Gastrocnemius medialis (tissue), 4 donors: ENCODE measurements around the gene SIRPA.

Experiments
- POLR2A ChIP-seq, 2 donors: fragments of 450-650 bp; IDR thresholded peaks; one replicate each; pipeline ENCODE4 v1.6.1; 2017; ENCODE audit warnings: antibody characterized with exemption in 2 of 2, mild to moderate bottlenecking in 2 of 2, moderate library complexity in 2 of 2
- TF ChIP-seq, protein P1 (sequence below), 5 experiments: fragments of 450-650 bp in 3 of 5; fragments of 200-600 bp in 2 of 5; sonication (generic) in 2 of 5; IDR thresholded peaks in 4 of 5; conservative IDR thresholded peaks in 1 of 5; 1 replicate in 4 of 5; 2 replicates in 1 of 5; pipeline ENCODE4 v1.5.1; 2016 to 2019; ENCODE audit warnings: antibody characterized with exemption in 5 of 5, mild to moderate bottlenecking in 3 of 5, moderate library complexity in 3 of 5

DNA sequence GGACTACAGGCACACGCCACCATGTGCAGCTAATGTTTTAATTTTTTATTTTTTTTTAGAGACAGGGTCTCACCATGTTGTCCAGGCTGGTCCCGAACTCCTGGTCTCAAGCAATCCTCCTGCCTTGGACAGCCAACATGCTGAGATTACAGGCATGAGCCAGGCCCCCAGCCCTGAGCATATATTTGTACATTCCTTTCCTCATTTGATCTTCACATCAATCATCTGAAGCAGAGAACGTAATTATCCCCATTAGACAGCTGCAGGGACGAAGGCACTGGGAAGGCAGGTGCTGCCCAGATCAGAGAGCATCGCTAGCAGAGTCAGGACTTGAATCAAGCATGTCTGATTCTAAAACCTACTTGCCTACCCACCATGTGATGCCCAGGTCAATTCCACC, 41.0 kb upstream of the SIRPA start:
- TF ChIP-seq, protein P1, sequence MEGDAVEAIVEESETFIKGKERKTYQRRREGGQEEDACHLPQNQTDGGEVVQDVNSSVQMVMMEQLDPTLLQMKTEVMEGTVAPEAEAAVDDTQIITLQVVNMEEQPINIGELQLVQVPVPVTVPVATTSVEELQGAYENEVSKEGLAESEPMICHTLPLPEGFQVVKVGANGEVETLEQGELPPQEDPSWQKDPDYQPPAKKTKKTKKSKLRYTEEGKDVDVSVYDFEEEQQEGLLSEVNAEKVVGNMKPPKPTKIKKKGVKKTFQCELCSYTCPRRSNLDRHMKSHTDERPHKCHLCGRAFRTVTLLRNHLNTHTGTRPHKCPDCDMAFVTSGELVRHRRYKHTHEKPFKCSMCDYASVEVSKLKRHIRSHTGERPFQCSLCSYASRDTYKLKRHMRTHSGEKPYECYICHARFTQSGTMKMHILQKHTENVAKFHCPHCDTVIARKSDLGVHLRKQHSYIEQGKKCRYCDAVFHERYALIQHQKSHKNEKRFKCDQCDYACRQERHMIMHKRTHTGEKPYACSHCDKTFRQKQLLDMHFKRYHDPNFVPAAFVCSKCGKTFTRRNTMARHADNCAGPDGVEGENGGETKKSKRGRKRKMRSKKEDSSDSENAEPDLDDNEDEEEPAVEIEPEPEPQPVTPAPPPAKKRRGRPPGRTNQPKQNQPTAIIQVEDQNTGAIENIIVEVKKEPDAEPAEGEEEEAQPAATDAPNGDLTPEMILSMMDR (IDR thresholded peaks at IDR 0.05 in 4 of 5, conservative IDR thresholded peaks at IDR 0.05 in 1 of 5) = no peak
- no peak for TF ChIP-seq POLR2A (IDR thresholded peaks at IDR 0.05)
